HUES6 (cell line): Measurements from ENCODE around the gene CCDC188.

Experiments
- H3K27ac ChIP-seq: 2 replicates; pipeline ENCODE4 v1.7.0; 2013; ENCODE audit warnings: low read depth, mild to moderate bottlenecking, low read length, inconsistent platforms
- H3K27me3 ChIP-seq: 2 replicates; pipeline ENCODE4 v1.6.1; 2013; ENCODE audit warnings: low read length; ENCODE audit not compliant: control insufficient read depth, insufficient read depth
- H3K36me3 ChIP-seq: 2 replicates; pipeline ENCODE4 v1.6.1; 2013; ENCODE audit warnings: low read length; ENCODE audit not compliant: control insufficient read depth, insufficient read depth
- H3K4me1 ChIP-seq: 2 replicates; pipeline ENCODE4 v1.6.1; 2013; ENCODE audit warnings: low read length; ENCODE audit not compliant: control insufficient read depth, insufficient read depth
- H3K4me3 ChIP-seq: 2 replicates; pipeline ENCODE4 v1.5.1; 2013; ENCODE audit warnings: low read depth, low read length
- H3K9ac ChIP-seq: one replicate; pipeline ENCODE4 v1.6.1; 2013; ENCODE audit warnings: mild to moderate bottlenecking, low read length
- H3K9me3 ChIP-seq: 2 replicates; pipeline ENCODE4 v1.6.1; 2013; ENCODE audit warnings: low read depth, low read length; ENCODE audit not compliant: control insufficient read depth, insufficient read depth

Gene CCDC188

GRCh38 chr22:20183101-20183500, 32.2 kb upstream of the CCDC188 start:
- H3K9ac ChIP-seq, result no peak overlapping the region
- H3K36me3 ChIP-seq, result no peaks in the 10 kb centered on the region
- no peaks in the 10 kb centered on the region for H3K4me1 ChIP-seq
- H3K4me3 ChIP-seq, result no peak overlapping the region
- no peaks in the 10 kb centered on the region for H3K9me3 ChIP-seq
- H3K27ac ChIP-seq, result no peak overlapping the region
- no peaks in the 10 kb centered on the region; the same call in 1 of the 2 replicates for H3K27me3 ChIP-seq

- no peak overlapping the region for H3K9ac ChIP-seq
- no peaks in the 10 kb centered on the region for H3K36me3 ChIP-seq
- no peak overlapping the region for H3K4me3 ChIP-seq
- H3K9me3 ChIP-seq, result no peaks in the 10 kb centered on the region
- no peak overlapping the region for H3K27ac ChIP-seq
- H3K27me3 ChIP-seq, result no peaks in the 10 kb centered on the region; the same call in 1 of the 2 replicates
- H3K4me1 ChIP-seq, result no peaks in the 10 kb centered on the region; the same call in 1 of the 2 replicates
Observed at GRCh38 chr22:20182365-20182764, 31.5 kb upstream of the CCDC188 start.

- H3K9ac ChIP-seq, result no peak overlapping the region
- no peak overlapping the region for H3K4me3 ChIP-seq
- no peak overlapping the region for H3K27ac ChIP-seq
Observed at GRCh38 chr22:20181884-20182236, 31.0 kb upstream of the CCDC188 start.

GRCh38 chr22:20181194-20181883, 30.5 kb upstream of the CCDC188 start:
- no peaks in the 10 kb centered on the region; the same call in 1 of the 2 replicates for H3K27me3 ChIP-seq
- no peak overlapping the region for H3K9ac ChIP-seq
- no peaks in the 10 kb centered on the region for H3K36me3 ChIP-seq
- no peak overlapping the region for H3K4me3 ChIP-seq
- H3K27ac ChIP-seq, result no peak overlapping the region
- H3K4me1 ChIP-seq, result no peaks in the 10 kb centered on the region; the same call in 1 of the 2 replicates
- no peaks in the 10 kb centered on the region for H3K9me3 ChIP-seq

More at GRCh38 chr22:20181884-20182236, 31.0 kb upstream of the CCDC188 start:
- no peaks in the 10 kb centered on the region; the same call in 1 of the 2 replicates for H3K27me3 ChIP-seq
- no peaks in the 10 kb centered on the region; the same call in 1 of the 2 replicates for H3K4me1 ChIP-seq
- no peaks in the 10 kb centered on the region for H3K9me3 ChIP-seq
- H3K36me3 ChIP-seq, result no peaks in the 10 kb centered on the region

- H3K9me3 ChIP-seq, result no peaks in the 10 kb centered on the region
- H3K36me3 ChIP-seq, result no peaks in the 10 kb centered on the region
- no peaks in the 10 kb centered on the region for H3K27me3 ChIP-seq
- no peaks in the 10 kb centered on the region; the same call in 1 of the 2 replicates for H3K4me1 ChIP-seq
- no peak overlapping the region for H3K27ac ChIP-seq
- no peak overlapping the region for H3K9ac ChIP-seq
- H3K4me3 ChIP-seq, result no peak overlapping the region
Observed at GRCh38 chr22:20180640-20181039, 29.8 kb upstream of the CCDC188 start.

GRCh38 chr22:20180245-20180630, 29.4 kb upstream of the CCDC188 start:
- no peaks in the 10 kb centered on the region for H3K36me3 ChIP-seq
- H3K9me3 ChIP-seq, result no peaks in the 10 kb centered on the region
- no peaks in the 10 kb centered on the region; the same call in 1 of the 2 replicates for H3K4me1 ChIP-seq
- no peaks in the 10 kb centered on the region for H3K27me3 ChIP-seq
- no peak overlapping the region for H3K4me3 ChIP-seq
- H3K27ac ChIP-seq, result no peak overlapping the region
- no peak overlapping the region for H3K9ac ChIP-seq

GRCh38 chr22:20179455-20180244, 28.8 kb upstream of the CCDC188 start:
- Histone ChIP-seq H3K9me3 (no peaks in the 10 kb centered on the region), H3K36me3 (no peaks in the 10 kb centered on the region), H3K27me3 (no peaks in the 10 kb centered on the region), H3K9ac (no peak overlapping the region), H3K4me3 (no peak overlapping the region), H3K27ac (no peak overlapping the region), H3K4me1 (no peaks in the 10 kb centered on the region; the same call in 1 of the 2 replicates)

- H3K9ac ChIP-seq, result no peak overlapping the region
- no peaks in the 10 kb centered on the region for H3K36me3 ChIP-seq
- no peak overlapping the region for H3K27ac ChIP-seq
- no peaks in the 10 kb centered on the region for H3K9me3 ChIP-seq
- H3K4me1 ChIP-seq, result no peaks in the 10 kb centered on the region; the same call in 1 of the 2 replicates
- no peaks in the 10 kb centered on the region for H3K27me3 ChIP-seq
- no peak overlapping the region for H3K4me3 ChIP-seq
Observed at GRCh38 chr22:20178915-20179227, 28.0 kb upstream of the CCDC188 start.

GRCh38 chr22:20178075-20178914, 27.4 kb upstream of the CCDC188 start:
- Histone ChIP-seq H3K27me3 (no peaks in the 10 kb centered on the region), H3K9ac (no peak overlapping the region), H3K9me3 (no peaks in the 10 kb centered on the region), H3K36me3 (no peaks in the 10 kb centered on the region), H3K27ac (no peak overlapping the region), H3K4me3 (no peak overlapping the region), H3K4me1 (no peaks in the 10 kb centered on the region; the same call in 1 of the 2 replicates)

GRCh38 chr22:20177217-20177911, 26.5 kb upstream of the CCDC188 start:
- Histone ChIP-seq H3K9me3 (no peaks in the 10 kb centered on the region), H3K4me1 (no peaks in the 10 kb centered on the region; the same call in 1 of the 2 replicates), H3K9ac (no peak overlapping the region), H3K36me3 (no peaks in the 10 kb centered on the region), H3K27me3 (no peaks in the 10 kb centered on the region), H3K4me3 (no peak overlapping the region), H3K27ac (no peak overlapping the region)
